K562 (cell line): ENCODE measurements around the gene ZBTB22. TPM values are rescaled to one million over a fixed set of nuclear protein-coding genes. Genes with fewer than 3 reads are reported as not detected.

ENCODE experiments used
- ATAC-seq: fragments of 200-7000 bp; cut with Tn5 transposase; 3 replicates; pipeline ENCODE4 v1.9.1; 2020; ENCODE audit warnings: moderate library complexity
- BruUV-seq: library from RNA; stranded (reverse); fragments of 400-500 nt; replicated peaks from 2 replicates; lab custom pipeline; 2021; lab: Mats Ljungman, UMichigan
- CTCF ChIA-PET: fragments of 300-600 bp; formaldehyde crosslinking; extraction: SDS; loops from one replicate; lab custom pipeline; 2021; ENCODE audit warnings: low intra/inter-chr PET ratio; lab: Yijun Ruan, JAX
- POLR2A ChIA-PET: fragments of 300-600, 350-650 bp; sonication (Branson Sonifier 250); formaldehyde crosslinking; extraction: SDS; loops from one replicate; lab custom pipeline; 2021; ENCODE audit warnings: antibody characterized with exemption, inconsistent platforms; lab: Yijun Ruan, JAX
- DNase-seq, 4 experiments: peaks; one replicate each; pipeline versions ENCODE4 v3.0.0 to v3.0.0-alpha.2; 2011 to 2018; ENCODE audit warnings: low spot score in 3 of 4, mixed read lengths in 3 of 4; ENCODE audit errors: extremely low read depth in 1 of 4
- FAIRE-seq: peaks from 2 replicates; lab custom pipeline; 2011; peaks lifted over from hg19 to GRCh38; lab: Jason Lieb, UNC
- H2AFZ ChIP-seq: 2 replicates; pipeline ENCODE4 v1.6.0; 2011; ENCODE audit warnings: low read depth, low read length, control low read depth, inconsistent platforms
- H3K27ac ChIP-seq: fragments of 200-600 bp; 3 replicates; pipeline ENCODE4 v1.8.0; 2011; ENCODE audit warnings: low read depth, mild to moderate bottlenecking, control low read depth, inconsistent platforms, low read length, moderate library complexity, mixed read lengths; ENCODE audit errors: extremely low read depth
- H3K27me3 ChIP-seq, 2 experiments: fragments of 300-600 bp in 1 of 2; 2 replicates in 1 of 2; 3 replicates in 1 of 2; pipeline versions ENCODE4 v1.6.0 to v1.8.0; 2011; ENCODE audit warnings: inconsistent platforms in 2 of 2, low read length in 2 of 2, mild to moderate bottlenecking in 1 of 2, mixed read lengths in 1 of 2, moderate library complexity in 1 of 2; ENCODE audit not compliant: control insufficient read depth in 2 of 2, insufficient read depth in 2 of 2
- H3K36me3 ChIP-seq: fragments of 300-600 bp; 3 replicates; pipeline ENCODE4 v1.8.0; 2011; ENCODE audit warnings: mild to moderate bottlenecking, low read length, inconsistent platforms; ENCODE audit not compliant: control insufficient read depth, insufficient read depth
- H3K4me1 ChIP-seq, 2 experiments: fragments of 200-600 bp in 1 of 2; replicated peaks in 1 of 2; 2 replicates in 1 of 2; 3 replicates in 1 of 2; pipeline versions ENCODE4 v1.5.1 to v1.8.0; 2011; ENCODE audit warnings: inconsistent platforms in 2 of 2, low read length in 2 of 2, mild to moderate bottlenecking in 1 of 2, mixed read lengths in 1 of 2, moderate library complexity in 1 of 2; ENCODE audit not compliant: control insufficient read depth in 2 of 2, insufficient read depth in 2 of 2
- H3K4me2 ChIP-seq: 2 replicates; pipeline ENCODE4 v1.6.1; 2011; ENCODE audit warnings: low read length, control low read depth, inconsistent platforms, mixed read lengths; ENCODE audit not compliant: insufficient read depth
- H3K4me3 ChIP-seq: fragments of 200-600 bp; sonication (generic), shearing (Covaris generic); 2 replicates; pipeline ENCODE4 v1.5.1; 2016; ENCODE audit warnings: control low read depth, inconsistent platforms
- H3K79me2 ChIP-seq: fragments of 200-600 bp; 3 replicates; pipeline ENCODE4 v1.8.0; 2011; ENCODE audit warnings: low read length, inconsistent platforms; ENCODE audit not compliant: control insufficient read depth, insufficient read depth
- H3K9ac ChIP-seq, 2 experiments: 2 replicates each; pipeline versions ENCODE4 v1.6.0 to v1.6.1; 2011; ENCODE audit warnings: low read depth in 2 of 2, low read length in 2 of 2, control low read depth in 1 of 2, inconsistent platforms in 1 of 2, mild to moderate bottlenecking in 1 of 2, mixed read lengths in 1 of 2; ENCODE audit not compliant: insufficient read depth in 1 of 2
- H3K9me1 ChIP-seq: one replicate; pipeline ENCODE4 v1.6.0; 2011; ENCODE audit warnings: inconsistent platforms, mild to moderate bottlenecking, low read length, moderate library complexity; ENCODE audit not compliant: control insufficient read depth, insufficient read depth
- H3K9me3 ChIP-seq: replicated peaks from 2 replicates; pipeline ENCODE4 v1.5.1; 2011; ENCODE audit warnings: low read depth, low read length, inconsistent platforms; ENCODE audit not compliant: control insufficient read depth, insufficient read depth
- H4K20me1 ChIP-seq: replicated peaks from 2 replicates; pipeline ENCODE4 v1.6.1; 2011; ENCODE audit warnings: low read length, inconsistent platforms, mixed read lengths; ENCODE audit not compliant: control insufficient read depth, insufficient read depth
- BCOR ChIP-seq: fragments of 450-650 bp; IDR thresholded peaks from 2 replicates; pipeline ENCODE4 v1.6.1; 2016
- CBFB ChIP-seq: sonication (generic); formaldehyde crosslinking; IDR thresholded peaks from 2 replicates; pipeline ENCODE4 v1.4.0; 2020; ENCODE audit warnings: mild to moderate bottlenecking, missing genetic modification reagents
- NR2C2 ChIP-seq, 2 experiments: fragments of 200-800 bp in 1 of 2; sonication (Bioruptor generic) in 1 of 2; sonication (generic) in 1 of 2; formaldehyde crosslinking in 1 of 2; IDR thresholded peaks; 2 replicates each; pipeline versions ENCODE4 v1.6.1 to v1.8.0; 2016 to 2022; ENCODE audit warnings: mild to moderate bottlenecking in 1 of 2, missing compliant biosample characterization in 1 of 2, missing genetic modification characterization in 1 of 2, missing genetic modification reagents in 1 of 2
- SMARCE1 ChIP-seq: fragments of 450-650 bp; IDR thresholded peaks from 2 replicates; pipeline ENCODE4 v1.7.1; 2016; ENCODE audit warnings: mild to moderate bottlenecking
- ZNF146 ChIP-seq: IDR thresholded peaks from one replicate; pipeline ENCODE4 v1.6.1; 2018; ENCODE audit warnings: missing compliant biosample characterization; ENCODE audit not compliant: unreplicated experiment
- ZNF175 ChIP-seq: fragments of 200-800 bp; sonication (Bioruptor generic); IDR thresholded peaks from 2 replicates; pipeline ENCODE4 v1.6.1; 2016; ENCODE audit warnings: low read depth, mild to moderate bottlenecking, missing genetic modification characterization, missing compliant biosample characterization
- ZNF232 ChIP-seq: sonication (generic); formaldehyde crosslinking; IDR thresholded peaks from 2 replicates; pipeline ENCODE4 v1.8.0; 2022; ENCODE audit warnings: mild to moderate bottlenecking, missing genetic modification reagents
- ZNF311 ChIP-seq: fragments of 250-450 bp; sonication (Bioruptor Pico); IDR thresholded peaks from 2 replicates; pipeline ENCODE4 v1.4.0; 2020; ENCODE audit warnings: mild to moderate bottlenecking, moderate library complexity
- ZNF79 ChIP-seq: fragments of 250-450 bp; sonication (Bioruptor Pico); IDR thresholded peaks from 2 replicates; pipeline ENCODE4 v1.4.0; 2020; ENCODE audit warnings: low read depth, mild to moderate bottlenecking, moderate library complexity
- WGBS: fragments of 100-300 bp; shearing (Covaris generic); methylation state at CpG from one replicate; pipeline ENCODE4 v1.1.6; 2016; ENCODE audit warnings: low coverage, mixed read lengths; ENCODE audit not compliant: insufficient coverage; ENCODE audit errors: missing lambda C conversion rate; 5-methylcytosine and 5-hydroxymethylcytosine counted together
- in situ Hi-C: fragments of 300-500 bp; cut with MboI; formaldehyde crosslinking; loops from 4 replicates; pipeline ENCODE4 v1.15.0; 2018; ENCODE audit warnings: inconsistent platforms, mixed read lengths
- intact Hi-C: fragments of 100-400 bp; cut with micrococcal nuclease; formaldehyde crosslinking; loops from 2 replicates; pipeline ENCODE4 v1.14.2; 2022
- polyA plus RNA-seq, 8 experiments: library from polyadenylated mRNA; depleted of rRNA in 4 of 8; stranded (reverse) in 5 of 8; unstranded in 3 of 8; fragments of >200 nt; fragmentation: Nextera tagmentation in 2 of 8; fragmentation: Illumina TruSeq in 1 of 8; extraction: Ambion mirVana in 2 of 8; extraction: Trizol in 1 of 8; gene quantifications; 2 replicates each; pipeline versions ENCODE4 v1.2.1 to v1.2.3, GENCODE V29; 2011 to 2014; ENCODE audit warnings: inconsistent platforms in 1 of 8, missing spikeins in 1 of 8
- total RNA-seq, 7 experiments: library from RNA; depleted of rRNA in 6 of 7; stranded (reverse); fragments of >200 nt in 6 of 7; fragmentation: Illumina TruSeq in 2 of 7; extraction: Trizol in 2 of 7; gene quantifications; 2 replicates each; pipeline versions ENCODE4 v1.2.1 to v1.2.3, GENCODE V29; 2011 to 2021; ENCODE audit warnings: low replicate concordance in 1 of 7
- TF ChIP-seq, protein P1 (sequence below): sonication (generic); formaldehyde crosslinking; IDR thresholded peaks from 2 replicates; pipeline ENCODE4 v1.8.0; 2023; ENCODE audit warnings: missing genetic modification reagents, mild to moderate bottlenecking, borderline replicate concordance
- TF ChIP-seq, protein P2 (sequence below): sonication (generic); formaldehyde crosslinking; IDR thresholded peaks from 2 replicates; pipeline ENCODE4 v1.8.0; 2022; ENCODE audit warnings: missing genetic modification reagents, mild to moderate bottlenecking, moderate library complexity, borderline replicate concordance

Gene ZBTB22
- total and polyA plus RNA-seq, 9 of the 15 experiments (the other 6 are each of a cell fraction or from before 2014, with no cell fraction given), result 0.21 to 11.9 (median 7.1) TPM

DNA sequence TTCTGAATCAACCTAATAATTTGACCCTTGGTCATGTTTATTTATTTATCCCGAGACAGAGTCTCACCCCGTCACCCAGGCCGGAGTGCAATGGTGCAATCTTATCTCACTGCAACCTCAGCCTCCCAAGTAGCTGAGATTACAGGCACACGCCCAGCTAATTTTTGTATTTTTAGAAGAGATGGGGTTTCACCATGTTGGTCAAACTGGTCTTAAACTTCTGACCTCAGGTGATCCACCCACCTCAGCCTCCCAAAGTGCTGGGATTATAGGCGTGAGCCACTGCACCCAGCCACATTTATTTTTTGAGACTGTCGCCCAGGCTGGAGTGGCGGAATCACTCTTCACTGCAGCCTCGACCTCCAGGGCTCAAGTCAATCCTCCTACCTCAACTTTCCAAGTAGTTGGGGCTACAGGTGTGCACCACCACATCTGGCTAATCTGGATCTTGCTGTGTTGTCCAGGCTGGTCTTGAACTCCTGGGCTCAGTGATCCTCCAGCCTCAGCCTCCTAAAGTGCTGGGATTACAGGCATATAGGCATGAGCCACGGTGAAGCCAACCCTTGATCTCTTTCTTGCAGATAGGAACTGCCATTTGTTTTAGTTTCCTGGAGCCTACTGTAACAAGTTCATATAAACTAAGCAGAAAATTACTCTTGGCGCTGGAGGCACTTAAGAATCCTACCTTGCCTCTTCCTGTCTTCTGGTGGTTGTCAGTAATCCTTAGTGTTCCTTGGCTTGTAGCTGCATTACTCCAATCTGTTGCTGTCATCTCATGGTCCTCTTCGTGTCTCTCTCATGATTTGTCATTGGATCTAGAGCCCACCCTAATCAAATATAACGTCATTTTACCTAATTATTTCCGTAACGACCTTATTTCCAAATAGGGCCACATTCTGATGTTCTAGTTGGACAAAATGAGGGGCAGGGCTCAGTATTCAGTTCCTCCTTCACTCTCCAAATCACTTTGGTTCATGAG lies 43.3 kb downstream of the ZBTB22 start:
- Histone ChIP-seq H4K20me1 (peaks cover 42% of the 10 kb centered on the region), H3K9me1 (no peaks in the 10 kb centered on the region), H3K79me2 (peaks cover 68% of the 10 kb centered on the region), H3K9ac (peak overlapping the region; percentile 90 to 100), H3K27ac (peak overlapping the region; percentile 98), H3K36me3 (peaks cover 76% of the 10 kb centered on the region), H3K4me2 (peak overlapping the region; percentile 99), H2AFZ (no peak overlapping the region), H3K27me3 (no peaks in the 10 kb centered on the region; a peak in 1 of 5 replicates), H3K4me1 (peaks cover 34 to 38% of the 10 kb centered on the region in 2 experiments), H3K9me3 (no peaks in the 10 kb centered on the region), H3K4me3 (peak overlapping the region; percentile 93)
- FAIRE-seq (no peak), ATAC-seq (no peak), DNase-seq (peak in 1 of 4 experiments; percentile 34)
- ChIA-PET CTCF (no interaction called here), POLR2A (interaction anchor here (0.5 to 8.1 kb wide), 10 partner anchors 8 to 302 kb away, joined by 3 to 90 read pairs (median 3); partner anchors contain the start of genes PFDN6 and WDR46)
- BruUV-seq, result no TSS peak
- in situ Hi-C loops, result loop anchor here (10.0 kb wide), 1 partner anchor 131 kb away; no protein-coding TSS in a partner anchor
- WGBS, result 6% methylated on average over 14 of the region's 14 CpGs
- intact Hi-C loops, result loop anchor here (10.0 kb wide), 1 partner anchor 301 kb away; no protein-coding TSS in a partner anchor
- TF ChIP-seq ZNF79 (no peak), ZNF146 (CRISPR knock-in tag) (no peak), CBFB (CRISPR knock-in tag) (no peak), SMARCE1 (no peak), BCOR (no peak), ZNF232 (CRISPR knock-in tag) (no peak), NR2C2 (CRISPR knock-in tag; IDR thresholded peaks at IDR 0.05) (0 out of 2 replicates have a peak, but pooled peaks have one; percentile 13), NR2C2 (tag; IDR thresholded peaks at IDR 0.05) (no peak), ZNF175 (CRISPR knock-in tag) (no peak), ZNF311 (CRISPR knock-in tag) (no peak)
- TF ChIP-seq, protein P1, sequence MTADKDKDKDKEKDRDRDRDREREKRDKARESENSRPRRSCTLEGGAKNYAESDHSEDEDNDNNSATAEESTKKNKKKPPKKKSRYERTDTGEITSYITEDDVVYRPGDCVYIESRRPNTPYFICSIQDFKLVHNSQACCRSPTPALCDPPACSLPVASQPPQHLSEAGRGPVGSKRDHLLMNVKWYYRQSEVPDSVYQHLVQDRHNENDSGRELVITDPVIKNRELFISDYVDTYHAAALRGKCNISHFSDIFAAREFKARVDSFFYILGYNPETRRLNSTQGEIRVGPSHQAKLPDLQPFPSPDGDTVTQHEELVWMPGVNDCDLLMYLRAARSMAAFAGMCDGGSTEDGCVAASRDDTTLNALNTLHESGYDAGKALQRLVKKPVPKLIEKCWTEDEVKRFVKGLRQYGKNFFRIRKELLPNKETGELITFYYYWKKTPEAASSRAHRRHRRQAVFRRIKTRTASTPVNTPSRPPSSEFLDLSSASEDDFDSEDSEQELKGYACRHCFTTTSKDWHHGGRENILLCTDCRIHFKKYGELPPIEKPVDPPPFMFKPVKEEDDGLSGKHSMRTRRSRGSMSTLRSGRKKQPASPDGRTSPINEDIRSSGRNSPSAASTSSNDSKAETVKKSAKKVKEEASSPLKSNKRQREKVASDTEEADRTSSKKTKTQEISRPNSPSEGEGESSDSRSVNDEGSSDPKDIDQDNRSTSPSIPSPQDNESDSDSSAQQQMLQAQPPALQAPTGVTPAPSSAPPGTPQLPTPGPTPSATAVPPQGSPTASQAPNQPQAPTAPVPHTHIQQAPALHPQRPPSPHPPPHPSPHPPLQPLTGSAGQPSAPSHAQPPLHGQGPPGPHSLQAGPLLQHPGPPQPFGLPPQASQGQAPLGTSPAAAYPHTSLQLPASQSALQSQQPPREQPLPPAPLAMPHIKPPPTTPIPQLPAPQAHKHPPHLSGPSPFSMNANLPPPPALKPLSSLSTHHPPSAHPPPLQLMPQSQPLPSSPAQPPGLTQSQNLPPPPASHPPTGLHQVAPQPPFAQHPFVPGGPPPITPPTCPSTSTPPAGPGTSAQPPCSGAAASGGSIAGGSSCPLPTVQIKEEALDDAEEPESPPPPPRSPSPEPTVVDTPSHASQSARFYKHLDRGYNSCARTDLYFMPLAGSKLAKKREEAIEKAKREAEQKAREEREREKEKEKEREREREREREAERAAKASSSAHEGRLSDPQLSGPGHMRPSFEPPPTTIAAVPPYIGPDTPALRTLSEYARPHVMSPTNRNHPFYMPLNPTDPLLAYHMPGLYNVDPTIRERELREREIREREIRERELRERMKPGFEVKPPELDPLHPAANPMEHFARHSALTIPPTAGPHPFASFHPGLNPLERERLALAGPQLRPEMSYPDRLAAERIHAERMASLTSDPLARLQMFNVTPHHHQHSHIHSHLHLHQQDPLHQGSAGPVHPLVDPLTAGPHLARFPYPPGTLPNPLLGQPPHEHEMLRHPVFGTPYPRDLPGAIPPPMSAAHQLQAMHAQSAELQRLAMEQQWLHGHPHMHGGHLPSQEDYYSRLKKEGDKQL (CRISPR knock-in tag), result no peak
- TF ChIP-seq, protein P2, sequence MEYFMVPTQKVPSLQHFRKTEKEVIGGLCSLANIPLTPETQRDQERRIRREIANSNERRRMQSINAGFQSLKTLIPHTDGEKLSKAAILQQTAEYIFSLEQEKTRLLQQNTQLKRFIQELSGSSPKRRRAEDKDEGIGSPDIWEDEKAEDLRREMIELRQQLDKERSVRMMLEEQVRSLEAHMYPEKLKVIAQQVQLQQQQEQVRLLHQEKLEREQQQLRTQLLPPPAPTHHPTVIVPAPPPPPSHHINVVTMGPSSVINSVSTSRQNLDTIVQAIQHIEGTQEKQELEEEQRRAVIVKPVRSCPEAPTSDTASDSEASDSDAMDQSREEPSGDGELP (CRISPR knock-in tag), result no peak; the same call in 1 of the 2 replicates
